IPS-15b (cell line): ENCODE results near the gene BLOC1S4.

Experiments used
- H3K27me3 ChIP-seq: one replicate; pipeline ENCODE4 v1.6.1; 2013; ENCODE audit warnings: low read length; ENCODE audit not compliant: control insufficient read depth, insufficient read depth
- H3K36me3 ChIP-seq: one replicate; pipeline ENCODE4 v1.6.1; 2013; ENCODE audit warnings: low read length; ENCODE audit not compliant: control insufficient read depth, insufficient read depth
- H3K4me1 ChIP-seq: one replicate; pipeline ENCODE4 v1.6.1; 2013; ENCODE audit warnings: mild to moderate bottlenecking, low read length; ENCODE audit not compliant: control insufficient read depth, insufficient read depth
- H3K4me3 ChIP-seq: one replicate; pipeline ENCODE4 v1.5.1; 2013; ENCODE audit warnings: low read depth, low read length
- H3K9ac ChIP-seq: one replicate; pipeline ENCODE4 v1.6.1; 2013; ENCODE audit warnings: low read depth, mild to moderate bottlenecking, low read length
- H3K9me3 ChIP-seq: one replicate; pipeline ENCODE4 v1.6.1; 2013; ENCODE audit warnings: mild to moderate bottlenecking, low read length; ENCODE audit not compliant: control insufficient read depth, insufficient read depth

BLOC1S4 gene

DNA sequence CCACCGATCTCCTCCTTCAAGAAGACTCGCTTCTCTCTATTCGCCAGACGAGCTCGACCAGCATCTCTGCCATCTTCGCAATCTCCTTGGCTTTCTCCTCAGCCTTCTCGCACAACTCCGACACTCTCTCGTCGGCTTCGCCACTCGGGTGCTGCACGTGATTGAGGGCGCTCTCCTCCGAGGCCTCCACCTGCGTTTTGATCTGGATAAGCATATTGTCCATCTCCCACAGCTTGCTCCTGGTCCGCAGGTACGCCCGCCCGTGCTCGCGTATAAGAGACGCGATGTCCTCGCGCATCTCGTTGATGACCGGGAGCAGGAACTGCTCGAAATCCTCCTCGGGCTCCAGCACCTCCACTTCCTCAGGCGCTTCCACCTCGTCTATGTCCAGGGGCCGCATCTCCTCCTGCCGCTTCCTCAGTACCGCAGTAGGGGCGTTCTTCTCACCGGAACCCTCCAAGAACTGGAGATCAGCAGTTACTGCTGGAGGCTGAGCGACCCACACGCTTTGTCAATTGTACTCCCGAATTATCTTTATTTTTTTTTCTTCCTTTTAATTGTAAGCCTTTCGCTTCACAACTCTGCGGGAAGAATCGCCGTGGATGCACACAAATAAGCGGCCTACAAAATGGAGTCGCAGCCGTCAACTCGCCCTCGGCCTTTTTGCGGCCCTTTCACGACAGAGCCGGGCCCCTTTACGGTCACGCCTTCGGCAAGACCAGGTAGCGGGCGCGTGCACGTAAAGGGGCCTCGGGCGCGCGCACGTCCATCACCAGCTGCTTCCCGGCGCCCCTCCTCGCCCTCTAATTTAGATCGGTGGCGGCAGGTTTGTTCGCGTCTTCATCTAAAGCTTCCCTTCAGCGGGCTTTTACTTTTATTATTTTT, 6.5 kb upstream of the BLOC1S4 start, which contains the start of gene MRFAP1L1:
TSS of gene MRFAP1L1 (minus strand) at position 636 of the 885 bp plus-strand sequence. CDS start at position 400, 236 bp downstream.
- no peaks in the 10 kb centered on the region for H3K36me3 ChIP-seq
- peak within 1 kb of the TSS; percentile 88 for H3K9ac ChIP-seq
- H3K27me3 ChIP-seq = peaks cover 3% of the 10 kb centered on the region
- no peaks in the 10 kb centered on the region for H3K9me3 ChIP-seq
- peak within 1 kb of the TSS; percentile 95 for H3K4me3 ChIP-seq
- H3K4me1 ChIP-seq = peaks cover 2% of the 10 kb centered on the region

DNA sequence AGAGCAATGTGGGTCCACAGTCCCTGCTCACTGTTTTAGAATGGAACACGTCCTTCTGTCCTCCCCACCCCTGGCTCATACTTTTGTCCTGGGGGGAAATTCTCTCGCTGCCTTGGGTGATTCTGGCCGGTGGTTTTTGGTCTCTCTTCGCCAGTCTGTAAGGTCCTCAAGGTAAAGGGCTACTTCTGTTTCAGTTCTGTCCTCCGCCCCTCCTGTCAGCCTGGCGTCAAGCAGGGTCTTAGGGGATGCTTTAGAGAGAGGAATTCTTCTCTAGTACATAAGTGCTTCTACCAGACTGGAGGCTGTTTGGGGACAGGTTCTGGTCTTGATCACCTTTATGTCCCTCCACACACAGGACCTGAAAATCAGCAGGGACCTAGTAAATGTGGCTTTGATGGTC, 5.7 kb upstream of the BLOC1S4 start:
- Histone ChIP-seq H3K9me3 (no peaks in the 10 kb centered on the region), H3K4me1 (peaks cover 2% of the 10 kb centered on the region), H3K4me3 (peak overlapping the region; percentile 87), H3K9ac (peak overlapping the region; percentile 58), H3K36me3 (no peaks in the 10 kb centered on the region), H3K27me3 (peaks cover 3% of the 10 kb centered on the region)

DNA sequence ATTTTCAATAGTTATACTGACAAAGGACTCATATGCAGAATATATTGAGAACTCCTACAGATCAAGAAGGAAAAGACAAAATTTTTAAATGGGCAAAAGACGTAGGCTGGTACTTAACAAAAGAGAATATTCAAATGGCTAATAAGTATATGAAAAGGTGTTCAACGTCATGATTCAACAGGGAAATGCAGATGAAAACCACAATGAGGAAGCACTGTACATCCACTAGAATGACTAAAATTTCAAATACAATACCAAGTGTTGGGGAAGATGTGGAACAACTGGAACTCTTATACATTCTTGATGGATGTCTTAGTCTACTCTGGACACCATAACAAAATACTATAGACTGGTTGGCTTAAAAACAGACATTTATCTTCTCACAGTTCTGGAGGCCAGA, 5.0 kb upstream of the BLOC1S4 start:
- Histone ChIP-seq H3K36me3 (no peaks in the 10 kb centered on the region), H3K4me1 (peaks cover 2% of the 10 kb centered on the region), H3K9ac (no peak overlapping the region), H3K27me3 (peaks cover 3% of the 10 kb centered on the region), H3K4me3 (no peak overlapping the region), H3K9me3 (no peaks in the 10 kb centered on the region)

DNA sequence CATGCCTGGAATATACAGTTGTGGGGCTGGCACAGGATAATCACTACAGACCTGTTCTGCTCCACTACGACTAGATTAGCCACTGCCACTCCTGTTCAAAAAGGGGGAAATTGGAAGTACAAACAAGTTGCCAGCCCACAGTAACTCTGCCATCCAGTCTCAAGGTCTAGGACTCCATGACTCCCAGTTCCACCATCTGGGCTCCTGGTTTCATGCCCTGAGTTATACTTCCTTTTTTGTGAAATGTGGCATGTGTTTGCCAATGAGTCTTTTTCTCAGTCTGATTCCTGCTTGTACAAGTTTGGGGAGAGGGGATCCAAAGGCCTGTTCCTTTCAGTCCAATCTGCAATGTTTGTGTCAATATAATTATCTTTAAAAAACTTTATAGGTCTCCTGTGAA, 1.0 kb upstream of the BLOC1S4 start:
- no peaks in the 10 kb centered on the region for H3K36me3 ChIP-seq
- no peak overlapping the region for H3K4me3 ChIP-seq
- H3K9me3 ChIP-seq = no peaks in the 10 kb centered on the region
- peaks cover 8% of the 10 kb centered on the region for H3K4me1 ChIP-seq
- H3K27me3 ChIP-seq = peaks cover 3% of the 10 kb centered on the region
- no peak overlapping the region for H3K9ac ChIP-seq

DNA sequence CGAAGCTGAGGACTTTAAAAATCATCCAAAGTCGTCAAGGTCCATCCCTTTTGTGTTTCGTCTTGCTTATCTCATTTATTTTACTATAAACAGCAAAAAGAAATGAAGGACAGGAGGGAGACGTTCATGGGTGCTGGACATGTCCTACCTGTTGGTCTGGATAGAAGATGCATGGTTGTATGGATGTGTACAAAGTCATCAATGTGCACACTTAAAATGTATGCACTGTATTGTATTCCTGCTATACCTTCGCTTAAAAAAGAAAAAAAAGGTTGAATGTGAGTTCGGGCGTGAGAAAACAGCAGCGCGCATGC, 313 bp upstream of the BLOC1S4 start:
- Histone ChIP-seq H3K4me1 (peaks cover 5% of the 10 kb centered on the region), H3K4me3 (peak overlapping the region; percentile 95), H3K9me3 (no peaks in the 10 kb centered on the region), H3K9ac (no peak overlapping the region), H3K36me3 (no peaks in the 10 kb centered on the region), H3K27me3 (peaks cover 3% of the 10 kb centered on the region)

DNA sequence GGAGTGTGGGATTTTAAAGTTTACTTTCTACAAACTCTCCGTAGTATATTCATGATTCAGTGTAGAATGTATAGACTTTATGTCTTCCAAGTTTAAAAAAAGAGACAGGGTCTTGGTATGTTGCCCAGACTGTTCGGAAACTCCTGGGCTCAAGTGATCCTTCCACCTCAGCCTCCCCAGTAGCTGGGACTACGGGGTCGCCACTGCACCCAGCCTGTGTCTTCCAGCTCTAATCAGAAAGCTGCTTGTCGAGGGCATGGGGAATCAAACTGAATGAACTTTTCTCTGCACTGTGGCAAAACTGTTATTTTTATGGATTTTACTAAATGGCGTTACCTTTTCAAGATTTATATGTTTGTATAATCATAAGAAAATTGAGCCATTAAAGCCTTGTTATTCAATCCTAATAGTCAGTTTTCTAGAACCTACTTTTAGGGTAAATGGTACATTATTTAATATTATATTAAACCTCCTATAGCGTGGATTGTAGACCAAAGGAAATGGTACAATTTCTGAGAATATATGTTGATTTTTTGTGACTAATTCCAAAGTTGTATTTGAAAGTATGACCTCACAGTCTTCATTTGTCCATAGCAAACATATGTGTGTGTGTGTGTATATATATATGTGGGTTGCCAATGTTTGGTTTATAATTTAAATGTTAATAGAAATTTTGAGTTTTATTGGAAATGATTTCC, 1.1 kb downstream of the BLOC1S4 start:
- H3K9me3 ChIP-seq = no peaks in the 10 kb centered on the region
- H3K4me3 ChIP-seq = peak overlapping the region; percentile 95
- H3K4me1 ChIP-seq = peaks cover 5% of the 10 kb centered on the region
- H3K9ac ChIP-seq = peak overlapping the region; percentile 86
- H3K36me3 ChIP-seq = no peaks in the 10 kb centered on the region
- H3K27me3 ChIP-seq = peaks cover 3% of the 10 kb centered on the region

DNA sequence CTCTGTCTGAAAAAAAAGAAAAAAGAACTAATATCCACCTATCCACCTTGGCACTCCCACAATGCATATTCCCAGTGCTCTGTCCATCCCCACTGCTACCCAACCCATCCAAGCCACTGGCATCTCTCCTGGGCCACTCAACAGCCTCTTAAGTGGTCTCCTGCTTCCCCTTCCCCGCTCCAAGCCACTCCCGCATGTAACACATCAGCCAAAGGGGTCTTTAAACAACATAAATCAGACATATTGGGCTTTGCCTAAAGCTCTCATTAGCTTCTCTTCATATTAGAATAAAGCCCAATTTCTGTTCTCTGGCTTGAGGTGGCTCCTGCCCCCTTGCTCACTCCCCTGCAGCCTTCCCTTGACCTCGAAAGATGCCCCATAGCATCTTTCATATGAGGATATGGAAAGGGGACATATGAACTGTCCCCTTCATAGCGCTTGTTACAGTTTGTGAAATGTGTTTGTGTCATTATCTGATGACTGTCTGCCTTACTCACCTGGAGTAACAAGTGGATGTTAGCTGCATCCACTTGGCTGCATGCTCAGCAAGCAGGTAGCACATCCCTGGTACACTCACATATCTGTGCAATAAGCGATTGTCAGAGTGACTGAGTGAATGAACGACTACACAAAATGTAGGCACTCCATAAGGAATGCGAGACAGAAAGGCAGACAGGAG, 3.1 kb downstream of the BLOC1S4 start:
- H3K9ac ChIP-seq = no peak overlapping the region
- H3K9me3 ChIP-seq = no peaks in the 10 kb centered on the region
- H3K4me3 ChIP-seq = no peak overlapping the region
- H3K27me3 ChIP-seq = no peaks in the 10 kb centered on the region
- peaks cover 5% of the 10 kb centered on the region for H3K4me1 ChIP-seq
- H3K36me3 ChIP-seq = no peaks in the 10 kb centered on the region

DNA sequence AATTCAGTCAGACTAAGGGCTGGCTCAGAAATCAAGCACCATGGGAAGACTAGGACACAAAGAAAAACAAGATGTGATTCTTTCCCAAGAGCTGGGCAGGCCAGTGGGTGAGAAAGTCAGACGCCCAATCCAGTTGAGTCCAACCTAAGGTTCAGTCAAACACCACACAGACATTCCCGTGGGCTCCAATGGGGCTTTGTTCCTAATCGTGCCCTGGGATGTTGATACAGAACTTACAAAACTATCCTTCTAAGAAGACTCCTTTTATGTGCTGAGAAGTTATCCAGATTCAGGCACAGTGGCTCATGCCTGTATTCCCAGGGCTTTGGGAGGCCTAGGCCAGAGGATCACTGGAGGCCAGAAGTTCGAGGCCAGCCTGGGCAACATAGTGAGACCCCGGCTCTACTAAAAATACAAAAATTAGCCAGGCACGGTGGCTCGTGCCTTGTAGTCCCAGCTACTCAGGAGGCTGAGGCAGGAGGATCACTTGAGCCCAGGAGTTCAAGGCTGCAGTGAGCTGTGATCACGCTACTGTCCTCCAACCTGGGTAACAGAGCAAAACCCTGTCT, 3.7 kb downstream of the BLOC1S4 start:
- Histone ChIP-seq H3K27me3 (no peaks in the 10 kb centered on the region), H3K9me3 (no peaks in the 10 kb centered on the region), H3K4me3 (no peak overlapping the region), H3K9ac (no peak overlapping the region), H3K36me3 (no peaks in the 10 kb centered on the region), H3K4me1 (peaks cover 5% of the 10 kb centered on the region)

DNA sequence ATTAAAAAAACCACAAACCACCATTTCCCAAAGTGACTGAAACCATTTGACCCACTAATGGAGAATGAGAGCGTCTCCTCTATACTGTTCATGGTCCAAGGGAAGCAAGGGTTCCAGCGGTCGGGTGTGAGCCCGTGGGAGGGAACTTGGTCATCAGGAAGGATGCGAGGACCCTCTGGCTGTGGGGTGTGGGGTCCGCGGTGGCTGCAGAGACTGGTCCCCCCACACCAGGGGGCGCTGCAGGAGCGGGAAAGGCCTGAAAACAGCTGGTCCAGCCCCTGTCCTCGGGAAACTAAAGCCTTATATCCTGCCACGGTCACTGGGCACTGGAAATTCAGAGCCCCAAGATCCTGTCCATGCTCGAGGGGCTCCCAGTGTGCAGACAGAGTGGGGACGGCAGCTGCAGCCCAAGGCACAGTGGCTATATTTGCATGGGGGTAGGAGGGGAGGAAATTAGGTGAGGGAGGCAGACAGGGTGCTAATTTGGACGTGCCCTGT, 4.3 kb downstream of the BLOC1S4 start:
- Histone ChIP-seq H3K9ac (no peak overlapping the region), H3K4me1 (peaks cover 5% of the 10 kb centered on the region), H3K9me3 (no peaks in the 10 kb centered on the region), H3K36me3 (no peaks in the 10 kb centered on the region), H3K27me3 (no peaks in the 10 kb centered on the region), H3K4me3 (no peak overlapping the region)

DNA sequence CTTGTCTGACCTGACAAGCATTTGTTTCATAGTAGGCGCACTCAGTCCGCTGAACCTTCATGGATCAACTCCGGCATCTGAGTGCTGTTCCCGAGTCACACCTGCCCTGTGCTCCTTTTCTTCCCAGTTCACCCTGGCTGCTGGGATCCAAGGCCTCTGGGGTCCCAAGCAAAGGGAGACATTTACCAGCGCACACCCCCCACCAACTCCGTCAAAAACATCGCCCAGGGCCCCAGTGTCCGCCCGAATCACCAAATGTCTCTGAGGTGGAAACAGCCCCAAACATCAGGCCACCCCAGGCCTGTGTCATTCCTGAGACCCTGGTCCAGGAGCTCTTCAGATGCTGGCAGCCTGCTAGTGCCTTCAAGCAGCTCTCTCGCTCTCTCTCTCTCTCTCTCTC, 5.1 kb downstream of the BLOC1S4 start:
- H3K9me3 ChIP-seq = no peaks in the 10 kb centered on the region
- H3K9ac ChIP-seq = no peak overlapping the region

DNA sequence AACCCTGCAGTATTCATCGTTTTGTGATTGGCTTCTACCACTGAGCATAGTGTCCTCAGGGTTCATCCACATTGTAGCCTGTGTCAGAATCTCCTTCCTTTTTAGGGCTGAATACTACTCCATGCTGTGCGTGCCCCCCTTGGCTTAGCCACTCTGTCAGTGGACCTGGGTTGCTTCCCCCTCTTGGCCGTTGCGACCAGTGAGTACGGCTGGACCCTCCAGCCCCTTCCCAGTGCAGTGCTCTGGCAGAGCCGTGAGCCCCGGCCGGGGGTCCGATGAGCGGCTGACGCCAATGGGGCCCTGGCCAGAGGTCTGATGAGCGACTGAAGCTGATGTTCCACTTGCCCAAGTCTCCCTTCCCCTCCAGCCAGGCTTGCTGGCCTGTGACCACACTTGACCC, 6.9 kb downstream of the BLOC1S4 start:
- Histone ChIP-seq H3K27me3 (no peaks in the 10 kb centered on the region), H3K4me1 (peaks cover 2% of the 10 kb centered on the region)

More for the DNA sequence above, 5.1 kb downstream of the BLOC1S4 start:
- H3K4me1 ChIP-seq = peaks cover 5% of the 10 kb centered on the region
- H3K4me3 ChIP-seq = no peak overlapping the region
- no peaks in the 10 kb centered on the region for H3K27me3 ChIP-seq
- no peaks in the 10 kb centered on the region for H3K36me3 ChIP-seq

More for the DNA sequence above, 6.9 kb downstream of the BLOC1S4 start:
- Histone ChIP-seq H3K9ac (no peak overlapping the region), H3K4me3 (no peak overlapping the region), H3K36me3 (no peaks in the 10 kb centered on the region), H3K9me3 (no peaks in the 10 kb centered on the region)
